ENCODE results near the gene OR4M1. TPM values are rescaled to one million over a fixed set of nuclear protein-coding genes. Genes with fewer than 3 reads are reported as not detected.

The OR4M1 gene
- total and polyA plus RNA-seq, 10 of the 15 experiments (the other 5 are each of a cell fraction or from before 2014, with no cell fraction given): not detected

- BruUV-seq (replicated peaks): no TSS peak
- Histone ChIP-seq H3K79me2 (ENCODE audit: control insufficient read depth, insufficient read depth, low read length) (no peaks in the 10 kb centered on the region), H4K20me1 (ENCODE audit: control insufficient read depth, insufficient read depth) (no peaks in the 10 kb centered on the region), H3K27ac (ENCODE audit: control insufficient read depth, insufficient read depth) (no peak overlapping the region), H2AFZ (ENCODE audit: control insufficient read depth, low read depth, low read length) (no peak overlapping the region), H3K4me2 (ENCODE audit: control insufficient read depth, insufficient read depth) (no peak overlapping the region), H3K27me3 (replicated peaks in 1 of 2; ENCODE audit: control insufficient read depth in 2 of 2, insufficient read depth in 2 of 2, low read length in 1 of 2) (no peaks in the 10 kb centered on the region), H3K4me3 (no peak overlapping the region), H3K9me3 (replicated peaks; ENCODE audit: control insufficient read depth, insufficient read depth, low read length) (no peaks in the 10 kb centered on the region; the same call in 2 of the 3 replicates), H3K4me1 (ENCODE audit: control insufficient read depth, insufficient read depth, low read length) (no peaks in the 10 kb centered on the region), H3K36me3 (ENCODE audit: control insufficient read depth in 2 of 2, insufficient read depth in 2 of 2, low read length in 1 of 2) (no peaks in the 10 kb centered on the region), H3K9ac (ENCODE audit: control insufficient read depth, insufficient read depth, low read length) (no peak overlapping the region)
- CTCF ChIA-PET: no interaction called here
- SMC1A ChIA-PET (ENCODE audit: uncharacterized antibody, unreplicated experiment): no interaction called here
- FAIRE-seq: no peak
- no peak for DNase-seq (ENCODE audit: low read depth, low spot score)
- intact Hi-C loops (cut with micrococcal nuclease; ENCODE audit: unreplicated experiment) (no loop called here), in situ Hi-C loops (cut with MboI) (no loop called here)
- POLR2A ChIA-PET: no interaction called here
- no peak for ATAC-seq
- no peak for TF ChIP-seq BCL11A (IDR thresholded peaks at IDR 0.05; ENCODE audit: low read depth, low read length)
- TF ChIP-seq SKIL (IDR thresholded peaks at IDR 0.05; ENCODE audit: low read depth, poor library complexity, severe bottlenecking): no peak
- no peak for TF ChIP-seq LARP7 (IDR thresholded peaks at IDR 0.05)
- TF ChIP-seq HDAC2 (IDR thresholded peaks at IDR 0.05): no peak
- no peak for TF ChIP-seq POU2F2 (IDR thresholded peaks at IDR 0.05; ENCODE audit: borderline replicate concordance, low read depth, low read length)
- no peak for TF ChIP-seq CHD1 (IDR thresholded peaks at IDR 0.05; ENCODE audit: low read depth, low read length)
- no peak for TF ChIP-seq PBX3 (IDR thresholded peaks at IDR 0.05; ENCODE audit: insufficient replicate concordance, low read depth, low read length)
- TF ChIP-seq KDM1A (IDR thresholded peaks at IDR 0.05; ENCODE audit: borderline replicate concordance): no peak
- TF ChIP-seq POLR2A (IDR thresholded peaks at IDR 0.05; ENCODE audit: low read depth, low read length): no peak
- TF ChIP-seq MEF2B (IDR thresholded peaks at IDR 0.05; ENCODE audit: partially characterized antibody, poor library complexity, severe bottlenecking): no peak
- TF ChIP-seq EGR1 (IDR thresholded peaks at IDR 0.05; ENCODE audit: borderline replicate concordance in 1 of 2, low read depth in 2 of 2, low read length in 2 of 2): no peak
- no peak for TF ChIP-seq BACH1 (IDR thresholded peaks at IDR 0.05; ENCODE audit: borderline replicate concordance)
- no peak for TF ChIP-seq SMC3 (IDR thresholded peaks at IDR 0.05; ENCODE audit: borderline replicate concordance, low read length)
- no peak for TF ChIP-seq MLLT1 (IDR thresholded peaks at IDR 0.05)
- no peak for TF ChIP-seq TCF12 (IDR thresholded peaks at IDR 0.05; ENCODE audit: low read depth, low read length)
- TF ChIP-seq NBN (IDR thresholded peaks at IDR 0.05): no peak
- TF ChIP-seq BMI1 (IDR thresholded peaks at IDR 0.05; ENCODE audit: borderline replicate concordance): no peak
- no peak for TF ChIP-seq ZNF217 (IDR thresholded peaks at IDR 0.05)
- TF ChIP-seq ZNF622 (IDR thresholded peaks at IDR 0.05): no peak
- WGBS (ENCODE audit: insufficient coverage, insufficient replicate concordance, low lambda C conversion rate, missing lambda C conversion rate): 3% methylated on average over 2 of the region's 2 CpGs
- RAD21 ChIA-PET (ENCODE audit: unreplicated experiment): no interaction called here
Observed at GRCh38 chr14:19729763-19730162, 43.5 kb upstream of the OR4M1 start.
